AG04450 (cell line): ENCODE measurements around the gene MRTFA. TPM values are rescaled to one million over a fixed set of nuclear protein-coding genes. Genes with fewer than 3 reads are reported as not detected.

Experiments used
- CTCF ChIA-PET: fragments of 300-600, 350-600 bp; formaldehyde crosslinking; extraction: SDS; loops from one replicate; lab custom pipeline; 2022; ENCODE audit warnings: antibody characterized with exemption, inconsistent platforms; lab: Charles Lee
- POLR2A ChIA-PET: fragments of 350-600 bp; formaldehyde crosslinking; extraction: SDS; loops from one replicate; lab custom pipeline; 2021; ENCODE audit warnings: antibody characterized with exemption, inconsistent platforms; lab: Yijun Ruan, JAX
- DNase-seq: peaks from one replicate; pipeline ENCODE4 v3.0.0-alpha.2; 2011; ENCODE audit warnings: low read depth, low spot score
- H3K27ac ChIP-seq: one replicate; pipeline ENCODE4 v1.5.1; 2012; ENCODE audit warnings: low read depth, low read length, control low read depth
- H3K27me3 ChIP-seq: one replicate; pipeline ENCODE4 v1.6.0; 2012; ENCODE audit warnings: low read length; ENCODE audit not compliant: control insufficient read depth, insufficient read depth
- H3K4me3 ChIP-seq: 2 replicates; pipeline ENCODE4 v1.5.1; 2011; ENCODE audit warnings: mild to moderate bottlenecking, low read depth, low read length, control low read depth
- H3K9me3 ChIP-seq: 2 replicates; pipeline ENCODE4 v1.5.1; 2012; ENCODE audit warnings: low read length; ENCODE audit not compliant: control insufficient read depth, insufficient read depth
- polyA plus RNA-seq: library from polyadenylated mRNA; depleted of rRNA; stranded (reverse); fragments of >200 nt; gene quantifications from 2 replicates; pipeline ENCODE4 v1.2.3, GENCODE V29; 2011
- TF ChIP-seq, protein P1 (sequence below): IDR thresholded peaks from 2 replicates; pipeline ENCODE4 v1.5.1; 2011; ENCODE audit warnings: low read depth, low read length, control low read depth, inconsistent platforms

The MRTFA gene
- polyA plus RNA-seq, 1 experiment: 6.8 TPM

DNA sequence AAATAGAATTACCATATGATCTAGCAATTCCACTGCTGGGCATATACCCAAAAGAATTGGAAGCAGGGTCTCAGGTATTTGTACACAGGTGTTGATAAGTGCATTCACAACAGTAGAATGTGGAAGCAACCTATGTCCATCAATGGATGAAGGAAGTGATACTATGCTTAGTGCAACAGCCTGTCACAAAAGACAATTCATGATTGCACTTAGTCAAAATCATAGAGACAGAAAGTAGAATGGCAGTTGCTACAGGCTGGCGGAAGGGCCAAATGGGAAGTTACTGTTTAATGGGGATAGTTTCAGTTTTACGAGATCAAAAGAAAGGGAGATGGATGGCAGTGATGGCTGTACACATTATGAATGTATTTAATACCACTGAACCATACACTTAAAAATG lies 224.1 kb downstream of the MRTFA start:
- Histone ChIP-seq H3K27me3 (no peaks in the 10 kb centered on the region), H3K4me3 (no peak overlapping the region), H3K27ac (no peak overlapping the region), H3K9me3 (peaks cover 3% of the 10 kb centered on the region; the same call in 1 of the 2 replicates)
- no peak for DNase-seq
- ChIA-PET POLR2A (no interaction called here), CTCF (no interaction called here)
- TF ChIP-seq, protein P1, sequence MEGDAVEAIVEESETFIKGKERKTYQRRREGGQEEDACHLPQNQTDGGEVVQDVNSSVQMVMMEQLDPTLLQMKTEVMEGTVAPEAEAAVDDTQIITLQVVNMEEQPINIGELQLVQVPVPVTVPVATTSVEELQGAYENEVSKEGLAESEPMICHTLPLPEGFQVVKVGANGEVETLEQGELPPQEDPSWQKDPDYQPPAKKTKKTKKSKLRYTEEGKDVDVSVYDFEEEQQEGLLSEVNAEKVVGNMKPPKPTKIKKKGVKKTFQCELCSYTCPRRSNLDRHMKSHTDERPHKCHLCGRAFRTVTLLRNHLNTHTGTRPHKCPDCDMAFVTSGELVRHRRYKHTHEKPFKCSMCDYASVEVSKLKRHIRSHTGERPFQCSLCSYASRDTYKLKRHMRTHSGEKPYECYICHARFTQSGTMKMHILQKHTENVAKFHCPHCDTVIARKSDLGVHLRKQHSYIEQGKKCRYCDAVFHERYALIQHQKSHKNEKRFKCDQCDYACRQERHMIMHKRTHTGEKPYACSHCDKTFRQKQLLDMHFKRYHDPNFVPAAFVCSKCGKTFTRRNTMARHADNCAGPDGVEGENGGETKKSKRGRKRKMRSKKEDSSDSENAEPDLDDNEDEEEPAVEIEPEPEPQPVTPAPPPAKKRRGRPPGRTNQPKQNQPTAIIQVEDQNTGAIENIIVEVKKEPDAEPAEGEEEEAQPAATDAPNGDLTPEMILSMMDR: no peak

DNA sequence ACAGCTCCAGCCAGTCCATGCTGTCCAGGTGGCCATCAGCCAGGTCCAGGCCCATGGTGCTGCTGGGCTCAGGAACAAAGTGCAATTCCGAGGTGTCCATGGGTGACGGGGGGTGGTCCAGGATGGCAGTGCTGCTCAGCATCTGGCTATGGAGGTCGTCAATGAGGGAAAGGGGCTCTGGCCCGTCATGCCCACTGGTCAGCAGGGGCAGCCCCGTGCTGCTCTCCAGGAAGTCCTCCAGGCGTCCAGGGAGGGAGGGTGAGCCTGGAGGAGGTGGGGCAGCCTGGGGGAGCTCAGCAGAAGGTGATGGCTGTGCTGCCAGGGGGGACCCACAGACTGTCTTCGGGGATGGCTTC lies 225.0 kb downstream of the MRTFA start:
- Histone ChIP-seq H3K9me3 (peaks cover 3% of the 10 kb centered on the region; the same call in 1 of the 2 replicates), H3K4me3 (no peak overlapping the region), H3K27me3 (no peaks in the 10 kb centered on the region), H3K27ac (no peak overlapping the region)
- ChIA-PET CTCF (no interaction called here), POLR2A (no interaction called here)
- TF ChIP-seq, protein P1: no peak
- DNase-seq: no peak

DNA sequence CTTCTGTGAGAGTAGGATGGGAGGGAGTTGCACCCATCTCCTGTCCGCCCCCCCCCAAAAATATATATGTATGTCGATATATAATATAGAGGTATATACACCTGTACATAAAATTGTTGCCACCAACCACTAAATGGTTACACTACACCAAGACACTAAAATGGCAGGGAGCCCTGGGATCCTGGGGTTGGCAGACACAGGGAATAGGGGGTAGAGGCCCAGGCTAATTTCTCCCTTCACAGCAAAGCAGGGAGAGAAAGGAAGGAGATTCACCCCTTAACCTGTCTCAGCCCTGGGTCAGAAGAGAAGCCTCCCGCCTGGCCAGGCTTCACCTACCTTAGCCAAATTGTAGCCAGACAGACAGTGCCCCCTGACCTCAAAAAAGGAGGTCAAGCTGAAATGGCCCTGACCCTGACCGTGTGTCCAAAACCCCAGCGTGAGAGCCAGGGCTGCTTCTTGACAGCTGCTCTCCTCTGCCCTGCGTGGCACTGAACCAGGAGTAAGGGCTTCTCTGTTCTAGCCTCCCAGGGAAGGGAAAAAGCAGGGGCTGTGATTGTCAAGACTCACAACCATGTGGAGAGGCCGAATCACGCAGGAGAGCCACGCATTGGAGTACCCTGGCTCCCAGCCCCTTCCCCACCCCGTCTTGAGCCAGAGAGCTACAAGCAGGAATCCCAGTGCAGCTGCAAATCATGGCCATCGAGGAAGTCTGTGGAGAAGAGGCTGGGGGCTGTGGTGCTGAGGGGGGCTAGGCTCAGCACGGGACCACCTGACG lies 225.6 kb downstream of the MRTFA start:
- TF ChIP-seq, protein P1: no peak
- DNase-seq: no peak
- ChIA-PET POLR2A (no interaction called here), CTCF (no interaction called here)
- no peak overlapping the region for H3K4me3 ChIP-seq
- peak overlapping the region; percentile 21 for H3K27ac ChIP-seq
- peaks cover 3% of the 10 kb centered on the region; the same call in 1 of the 2 replicates for H3K9me3 ChIP-seq
- H3K27me3 ChIP-seq: no peaks in the 10 kb centered on the region

DNA sequence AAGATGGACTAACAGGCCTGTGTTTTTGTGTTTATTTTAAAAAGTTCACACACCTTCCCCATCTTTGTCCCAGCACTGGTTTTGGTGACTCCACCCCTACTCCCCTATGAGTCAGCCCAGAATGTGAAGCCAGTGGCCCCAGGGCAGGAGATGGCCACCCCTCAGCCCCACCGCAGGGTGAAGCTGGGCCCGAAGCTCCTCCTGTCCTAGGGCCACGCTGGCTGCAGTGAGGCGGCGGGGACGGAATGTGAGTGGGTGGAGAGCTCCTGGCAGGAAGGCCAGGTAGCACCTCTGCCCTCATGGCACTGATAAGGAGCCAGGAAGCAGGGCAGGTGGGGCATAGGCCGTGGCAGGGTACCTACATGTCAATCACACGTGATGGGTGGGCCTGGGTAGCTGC lies 226.2 kb downstream of the MRTFA start:
- TF ChIP-seq, protein P1: no peak
- Histone ChIP-seq H3K9me3 (peaks cover 3% of the 10 kb centered on the region; the same call in 1 of the 2 replicates), H3K27ac (no peak overlapping the region), H3K27me3 (no peaks in the 10 kb centered on the region), H3K4me3 (no peak overlapping the region)
- DNase-seq: no peak
- ChIA-PET CTCF (no interaction called here), POLR2A (no interaction called here)

DNA sequence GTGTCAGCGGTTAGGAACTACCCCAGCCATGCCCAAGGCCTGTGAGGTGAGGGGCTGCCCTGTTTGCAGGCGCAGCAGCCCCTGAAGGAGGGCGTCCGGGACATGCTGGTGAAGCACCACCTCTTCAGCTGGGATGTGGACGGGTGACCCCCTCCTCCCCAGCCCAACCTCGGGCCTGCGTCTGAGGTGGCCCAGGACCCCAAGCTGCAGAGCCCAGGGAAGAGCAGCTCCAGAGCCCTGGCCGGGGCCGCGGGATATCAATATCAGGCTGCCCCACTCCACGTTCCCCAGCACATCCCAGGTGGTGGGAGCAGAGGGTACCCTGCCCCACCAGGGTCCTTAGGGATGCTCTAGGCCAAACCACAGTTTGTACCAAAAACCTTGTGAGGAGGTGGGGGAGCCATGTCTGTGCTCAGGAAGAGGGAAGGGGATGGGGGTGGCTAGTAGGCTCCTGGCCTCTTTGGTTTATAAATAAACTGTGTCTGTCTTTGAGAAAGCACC lies 226.9 kb downstream of the MRTFA start:
- Histone ChIP-seq H3K4me3 (no peak overlapping the region), H3K9me3 (peaks cover 3% of the 10 kb centered on the region; the same call in 1 of the 2 replicates), H3K27me3 (no peaks in the 10 kb centered on the region), H3K27ac (no peak overlapping the region)
- TF ChIP-seq, protein P1: no peak
- POLR2A ChIA-PET: no interaction called here
- CTCF ChIA-PET: no interaction called here
- DNase-seq: no peak
